IMR-90 (cell line): ENCODE data around the gene MED6. TPM values are rescaled to one million over a fixed set of nuclear protein-coding genes. Genes with fewer than 3 reads are reported as not detected.

Source experiments
- ATAC-seq: fragments of 200-7000 bp; cut with Tn5 transposase; 2 replicates; pipeline ENCODE4 v1.9.1; 2020; ENCODE audit warnings: low read depth, mild to moderate bottlenecking, moderate library complexity
- BruUV-seq: library from RNA; stranded (reverse); fragments of 400-500 nt; replicated peaks from 2 replicates; lab custom pipeline; 2021; lab: Mats Ljungman, UMichigan
- CTCF ChIA-PET: fragments of 300-600 bp; formaldehyde crosslinking; extraction: SDS; loops from one replicate; lab custom pipeline; 2021; ENCODE audit warnings: antibody characterized with exemption; lab: Yijun Ruan, JAX
- POLR2A ChIA-PET: fragments of 300-600 bp; sonication (Branson Sonifier 250); formaldehyde crosslinking; loops from one replicate; lab custom pipeline; 2022; ENCODE audit warnings: antibody characterized with exemption; ENCODE audit not compliant: unreplicated experiment; lab: Charles Lee
- DNase-seq: peaks from one replicate; pipeline ENCODE4 v3.0.0; 2013
- H2AFZ ChIP-seq: replicated peaks from 2 replicates; pipeline ENCODE3; 2013; ENCODE audit warnings: low read length, mild to moderate bottlenecking; ENCODE audit not compliant: poor library complexity
- H2AK5ac ChIP-seq: 2 replicates; pipeline ENCODE4 v1.6.1; 2013; ENCODE audit warnings: low read depth, low read length, inconsistent platforms
- H2AK9ac ChIP-seq: replicated peaks from 2 replicates; pipeline ENCODE3; 2013; ENCODE audit warnings: mild to moderate bottlenecking, low read depth, low read length, moderate library complexity; ENCODE audit not compliant: poor library complexity
- H2BK120ac ChIP-seq: 2 replicates; pipeline ENCODE4 v1.6.1; 2013; ENCODE audit warnings: low read depth, low read length, inconsistent platforms
- H2BK15ac ChIP-seq: 3 replicates; pipeline ENCODE4 v1.6.1; 2013; ENCODE audit warnings: low read depth, low read length, inconsistent platforms
- H2BK20ac ChIP-seq: 2 replicates; pipeline ENCODE4 v1.6.1; 2013; ENCODE audit warnings: low read depth, mild to moderate bottlenecking, inconsistent platforms, low read length, moderate library complexity
- H2BK5ac ChIP-seq: 2 replicates; pipeline ENCODE4 v1.6.1; 2013; ENCODE audit warnings: mild to moderate bottlenecking, low read depth, low read length, inconsistent platforms; ENCODE audit not compliant: poor library complexity, severe bottlenecking
- H3K14ac ChIP-seq: replicated peaks from 2 replicates; pipeline ENCODE4 v1.6.1; 2013; ENCODE audit warnings: low read depth, low read length, inconsistent platforms
- H3K18ac ChIP-seq: 2 replicates; pipeline ENCODE4 v1.6.1; 2013; ENCODE audit warnings: low read depth, low read length, control low read depth
- H3K23ac ChIP-seq: 2 replicates; pipeline ENCODE4 v1.6.1; 2013; ENCODE audit warnings: low read depth, low read length, inconsistent platforms
- H3K27ac ChIP-seq: 2 replicates; pipeline ENCODE4 v1.5.1; 2013; ENCODE audit warnings: mild to moderate bottlenecking, control low read depth, low read length; ENCODE audit not compliant: insufficient read depth
- H3K27me3 ChIP-seq: 2 replicates; pipeline ENCODE4 v1.6.1; 2013; ENCODE audit warnings: low read length; ENCODE audit not compliant: control insufficient read depth, insufficient read depth
- H3K36me3 ChIP-seq: 2 replicates; pipeline ENCODE4 v1.6.1; 2013; ENCODE audit warnings: low read length, mixed read lengths; ENCODE audit not compliant: control insufficient read depth, insufficient read depth
- H3K4ac ChIP-seq: 2 replicates; pipeline ENCODE4 v1.6.1; 2013; ENCODE audit warnings: low read depth, low read length, inconsistent platforms
- H3K4me1 ChIP-seq: 2 replicates; pipeline ENCODE4 v1.6.1; 2013; ENCODE audit warnings: low read length, mixed read lengths; ENCODE audit not compliant: control insufficient read depth, insufficient read depth
- H3K4me2 ChIP-seq: 2 replicates; pipeline ENCODE4 v1.6.1; 2013; ENCODE audit warnings: low read depth, mild to moderate bottlenecking, control low read depth, low read length, moderate library complexity
- H3K4me3 ChIP-seq: 2 replicates; pipeline ENCODE4 v1.5.1; 2013; ENCODE audit warnings: low read depth, mild to moderate bottlenecking, control low read depth, low read length, moderate library complexity; ENCODE audit not compliant: insufficient read depth
- H3K56ac ChIP-seq: 2 replicates; pipeline ENCODE4 v1.6.1; 2013; ENCODE audit warnings: low read length, inconsistent platforms; ENCODE audit not compliant: insufficient read depth; ENCODE audit errors: extremely low read depth
- H3K79me1 ChIP-seq, 2 experiments: 2 replicates each; pipeline ENCODE4 v1.6.1; 2013; ENCODE audit warnings: low read length in 2 of 2, inconsistent platforms in 1 of 2, low read depth in 1 of 2
- H3K9ac ChIP-seq: 2 replicates; pipeline ENCODE4 v1.6.1; 2013; ENCODE audit warnings: low read depth, low read length, control low read depth
- H3K9me1 ChIP-seq: 2 replicates; pipeline ENCODE4 v1.6.1; 2013; ENCODE audit warnings: low read length, inconsistent platforms; ENCODE audit not compliant: insufficient read depth
- H3K9me3 ChIP-seq: 2 replicates; pipeline ENCODE4 v1.6.1; 2013; ENCODE audit warnings: low read length; ENCODE audit not compliant: control insufficient read depth, insufficient read depth
- H4K20me1 ChIP-seq: 2 replicates; pipeline ENCODE4 v1.6.1; 2013; ENCODE audit warnings: low read length, inconsistent platforms; ENCODE audit not compliant: insufficient read depth
- H4K5ac ChIP-seq: 2 replicates; pipeline ENCODE4 v1.6.1; 2013; ENCODE audit warnings: mild to moderate bottlenecking, low read depth, low read length, control low read depth
- H4K8ac ChIP-seq, 2 experiments: 2 replicates each; pipeline ENCODE4 v1.6.1; 2013; ENCODE audit warnings: low read depth in 2 of 2, low read length in 2 of 2, control low read depth in 1 of 2, inconsistent platforms in 1 of 2
- H4K91ac ChIP-seq: 2 replicates; pipeline ENCODE4 v1.6.1; 2013; ENCODE audit warnings: low read depth, low read length, inconsistent platforms; ENCODE audit not compliant: insufficient read depth
- CTCF ChIP-seq: conservative IDR thresholded peaks from 2 replicates; pipeline ENCODE4 v1.5.1; 2012; ENCODE audit warnings: mild to moderate bottlenecking, low read depth, low read length, improper control_type of control experiment
- ELK1 ChIP-seq: fragments of 150-350 bp; IDR thresholded peaks from 2 replicates; pipeline ENCODE4 v1.6.1; 2016; ENCODE audit warnings: low read depth, mild to moderate bottlenecking, low read length, moderate library complexity, borderline replicate concordance
- FOS ChIP-seq: fragments of 150-350 bp; IDR thresholded peaks from 2 replicates; pipeline ENCODE4 v1.6.1; 2016; ENCODE audit warnings: low read depth, low read length
- MAFK ChIP-seq: IDR thresholded peaks from 2 replicates; pipeline ENCODE4 v1.6.1; 2012; ENCODE audit warnings: low read depth, low read length, improper control_type of control experiment
- MAZ ChIP-seq: IDR thresholded peaks from 2 replicates; pipeline ENCODE4 v1.6.1; 2012; ENCODE audit warnings: low read depth, mild to moderate bottlenecking, low read length, improper control_type of control experiment, moderate library complexity, borderline replicate concordance
- MXI1 ChIP-seq: IDR thresholded peaks from 2 replicates; pipeline ENCODE4 v1.6.1; 2012; ENCODE audit warnings: low read depth, mild to moderate bottlenecking, low read length, moderate library complexity, borderline replicate concordance
- NFE2L2 ChIP-seq: fragments of 150-350 bp; IDR thresholded peaks from 2 replicates; pipeline ENCODE4 v1.6.1; 2016; ENCODE audit warnings: low read depth, mild to moderate bottlenecking, low read length
- POLR2A ChIP-seq: IDR thresholded peaks from 2 replicates; pipeline ENCODE4 v1.6.1; 2012; ENCODE audit warnings: mild to moderate bottlenecking, low read depth, low read length
- RAD21 ChIP-seq: IDR thresholded peaks from 2 replicates; pipeline ENCODE4 v1.6.1; 2012; ENCODE audit warnings: low read length, improper control_type of control experiment
- RCOR1 ChIP-seq: IDR thresholded peaks from 2 replicates; pipeline ENCODE4 v1.6.1; 2012; ENCODE audit warnings: mild to moderate bottlenecking, low read length, improper control_type of control experiment; ENCODE audit not compliant: insufficient replicate concordance
- RFX5 ChIP-seq: IDR thresholded peaks from 2 replicates; pipeline ENCODE4 v1.8.0; 2012; ENCODE audit warnings: low read depth, mild to moderate bottlenecking, low read length, moderate library complexity
- SMC3 ChIP-seq: fragments of 150-350 bp; IDR thresholded peaks from 2 replicates; pipeline ENCODE4 v1.6.1; 2016; ENCODE audit warnings: low read depth, mild to moderate bottlenecking, antibody characterized with exemption, low read length, moderate library complexity
- USF2 ChIP-seq: fragments of 150-350 bp; IDR thresholded peaks from 2 replicates; pipeline ENCODE4 v1.6.1; 2017; ENCODE audit warnings: mild to moderate bottlenecking, antibody characterized with exemption, low read length, low read depth
- whole genome bisulfite sequencing, 2 experiments: methylation state at CpG; one replicate each; pipeline versions ENCODE4 v1.1.5 to v1.1.7; 2013; ENCODE audit warnings: missing lambda C conversion rate in 2 of 2; ENCODE audit not compliant: insufficient read length in 1 of 2; ENCODE audit errors: extremely low coverage in 2 of 2; 5-methylcytosine and 5-hydroxymethylcytosine counted together
- dilution Hi-C: fragments of 300-500 bp; cut with HindIII; formaldehyde crosslinking; loops from one replicate; pipeline ENCODE4 v1.14.3; 2018; ENCODE audit warnings: low sequenced_read_pairs; ENCODE audit not compliant: unreplicated experiment
- in situ Hi-C: fragments of 300-500 bp; cut with MboI; formaldehyde crosslinking; loops from 3 replicates; pipeline ENCODE4 v1.14.3; 2019; ENCODE audit warnings: low sequenced_read_pairs, inconsistent platforms, mixed read lengths
- intact Hi-C: fragments of 100-400 bp; cut with micrococcal nuclease; formaldehyde crosslinking; loops from 2 replicates; pipeline ENCODE4 v1.10.0; 2022
- polyA plus RNA-seq, 3 experiments: library from polyadenylated mRNA; depleted of rRNA; stranded (reverse); fragments of >200 nt; gene quantifications; 2 replicates each; pipeline ENCODE4 v1.2.3, GENCODE V29; 2012; ENCODE audit warnings: low replicate concordance in 1 of 3
- total RNA-seq: library from RNA; depleted of rRNA; stranded (reverse); fragments of >200 nt; gene quantifications from 2 replicates; pipeline ENCODE4 v1.2.3, GENCODE V29; 2012

MED6 gene
- total and polyA plus RNA-seq, 2 of the 4 experiments (the other 2 are of a cell fraction), result 24.3 to 31.5 TPM

- intact Hi-C loops, result no loop called here
- DNase-seq, result no peak
- H3K18ac ChIP-seq, result no peak within 1 kb of the TSS
- no peaks in the 10 kb centered on the region for H3K36me3 ChIP-seq
- H4K8ac ChIP-seq, result no peak within 1 kb of the TSS
- no peak within 1 kb of the TSS for H3K27ac ChIP-seq
- H3K4me3 ChIP-seq, result peak within 1 kb of the TSS; percentile 33
- H4K91ac ChIP-seq, result no peak within 1 kb of the TSS
- dilution Hi-C loops, result no loop called here
- peaks cover 43% of the 10 kb centered on the region for H3K27me3 ChIP-seq
- peaks cover 3% of the 10 kb centered on the region; the same call in 1 of the 2 replicates for H3K9me1 ChIP-seq
- H3K9me3 ChIP-seq, result no peaks in the 10 kb centered on the region
- CTCF ChIA-PET, result interaction anchor here (0.6 kb wide), 1 partner anchor 40 kb away, joined by 4 read pairs; no protein-coding TSS in a partner anchor
- no peak within 1 kb of the TSS for H2BK15ac ChIP-seq
- WGBS, 2 experiments, result 0% methylated on average over 18 of the region's 105 CpGs; no CpG with 5 or more reads in 1 of the 2 experiments
- H2AFZ ChIP-seq, result peak within 1 kb of the TSS; percentile 80
- H4K5ac ChIP-seq, result no peak within 1 kb of the TSS
- POLR2A ChIA-PET, result no interaction called here
- no peak within 1 kb of the TSS for H3K9ac ChIP-seq
- TF ChIP-seq CTCF (no peak), MAFK (no peak), MAZ (no peak), FOS (no peak), RFX5 (no peak), ELK1 (no peak), POLR2A (no peak), NFE2L2 (no peak), RCOR1 (no peak), USF2 (no peak), MXI1 (no peak), SMC3 (no peak), RAD21 (no peak)
- no peak within 1 kb of the TSS for H3K14ac ChIP-seq
- no peak within 1 kb of the TSS for H2AK5ac ChIP-seq
- peak; percentile 77 for ATAC-seq
- peak within 1 kb of the TSS; percentile 82 for H3K4me2 ChIP-seq
- no peak within 1 kb of the TSS for H3K23ac ChIP-seq
- H2BK5ac ChIP-seq, result no peak within 1 kb of the TSS
- H2BK120ac ChIP-seq, result no peak within 1 kb of the TSS
- no peaks in the 10 kb centered on the region for H3K79me1 ChIP-seq
- no peaks in the 10 kb centered on the region for H4K20me1 ChIP-seq
- in situ Hi-C loops, result no loop called here
- no peak within 1 kb of the TSS for H3K4ac ChIP-seq
- H2AK9ac ChIP-seq, result no peak within 1 kb of the TSS
- no TSS peak for BruUV-seq
- H3K56ac ChIP-seq, result no peak within 1 kb of the TSS
- no peak within 1 kb of the TSS for H2BK20ac ChIP-seq
- no peaks in the 10 kb centered on the region; the same call in 1 of the 2 replicates for H3K4me1 ChIP-seq
These were observed 41.3 kb upstream of the MED6 start, which contains the start of gene TTC9 for GRCh38 chr14:70641548-70642302. TTC9 (plus strand) TSS chr14:70641916; CDS start chr14:70642130, 214 bp downstream.
